GM13977 (cell line): ENCODE data around the gene KRT37.

Source experiments
- DNase-seq: peaks from one replicate; pipeline ENCODE4 v3.0.0; 2012; ENCODE audit warnings: low spot score
- CTCF ChIP-seq: IDR thresholded peaks from 2 replicates; pipeline ENCODE4 v1.5.1; 2012; ENCODE audit warnings: mild to moderate bottlenecking, control low read depth; ENCODE audit not compliant: insufficient read depth; ENCODE audit errors: extremely low read depth, missing control alignments
- in situ Hi-C: fragments of 300-500 bp; cut with MboI; formaldehyde crosslinking; loops from one replicate; pipeline ENCODE4 v1.12.0; 2022; ENCODE audit warnings: low sequenced_read_pairs, low pct_unique_long_range_greater_than_20kb, mixed read lengths, inconsistent platforms; ENCODE audit not compliant: unreplicated experiment

KRT37 gene

GRCh38 chr17:41462705-41463104 lies 38.3 kb upstream of the KRT37 start:
- in situ Hi-C loops = no loop called here
- no peak for TF ChIP-seq CTCF
- no peak for DNase-seq

GRCh38 chr17:41457676-41458075 lies 33.3 kb upstream of the KRT37 start:
- in situ Hi-C loops = no loop called here
- no peak for TF ChIP-seq CTCF

GRCh38 chr17:41456204-41456603 lies 31.8 kb upstream of the KRT37 start:
- TF ChIP-seq CTCF = no peak
- DNase-seq = no peak
- in situ Hi-C loops = no loop called here

More at GRCh38 chr17:41457676-41458075, 33.3 kb upstream of the KRT37 start:
- DNase-seq = no peak

GRCh38 chr17:41455236-41455635 lies 30.9 kb upstream of the KRT37 start:
- no peak for TF ChIP-seq CTCF
- in situ Hi-C loops = no loop called here
- DNase-seq = no peak

- in situ Hi-C loops = no loop called here
- no peak for DNase-seq
- no peak for TF ChIP-seq CTCF
Measured at GRCh38 chr17:41453066-41453465, 28.7 kb upstream of the KRT37 start.

- in situ Hi-C loops = no loop called here
- no peak for DNase-seq
- no peak for TF ChIP-seq CTCF
Measured at GRCh38 chr17:41452281-41452680, 27.9 kb upstream of the KRT37 start.
